Cardiac fibroblast (primary cell): ENCODE measurements around the gene RAB20.
"Not testable (repeated sequence)": the region's sequence is repeated elsewhere in the genome, so short reads cannot be mapped to it uniquely, and the experiment has no call there.

ENCODE experiments used
- DNase-seq, 2 donors: peaks; one replicate each; pipeline versions ENCODE4 v3.0.0 to v3.0.0-alpha.2; 2010; ENCODE audit warnings: low read depth in 2 of 2
- H3K4me3 ChIP-seq, 2 donors: replicated peaks in 1 of 2; 1 replicate in 1 of 2; 2 replicates in 1 of 2; pipeline ENCODE4 v1.5.1; 2011; ENCODE audit warnings: low read depth in 2 of 2, low read length in 2 of 2, mild to moderate bottlenecking in 2 of 2, moderate library complexity in 1 of 2
- TF ChIP-seq, protein P1 (sequence below): IDR thresholded peaks from one replicate; pipeline ENCODE4 v1.5.1; 2011; ENCODE audit warnings: low read depth, mild to moderate bottlenecking, low read length, inconsistent platforms

Gene RAB20

DNA sequence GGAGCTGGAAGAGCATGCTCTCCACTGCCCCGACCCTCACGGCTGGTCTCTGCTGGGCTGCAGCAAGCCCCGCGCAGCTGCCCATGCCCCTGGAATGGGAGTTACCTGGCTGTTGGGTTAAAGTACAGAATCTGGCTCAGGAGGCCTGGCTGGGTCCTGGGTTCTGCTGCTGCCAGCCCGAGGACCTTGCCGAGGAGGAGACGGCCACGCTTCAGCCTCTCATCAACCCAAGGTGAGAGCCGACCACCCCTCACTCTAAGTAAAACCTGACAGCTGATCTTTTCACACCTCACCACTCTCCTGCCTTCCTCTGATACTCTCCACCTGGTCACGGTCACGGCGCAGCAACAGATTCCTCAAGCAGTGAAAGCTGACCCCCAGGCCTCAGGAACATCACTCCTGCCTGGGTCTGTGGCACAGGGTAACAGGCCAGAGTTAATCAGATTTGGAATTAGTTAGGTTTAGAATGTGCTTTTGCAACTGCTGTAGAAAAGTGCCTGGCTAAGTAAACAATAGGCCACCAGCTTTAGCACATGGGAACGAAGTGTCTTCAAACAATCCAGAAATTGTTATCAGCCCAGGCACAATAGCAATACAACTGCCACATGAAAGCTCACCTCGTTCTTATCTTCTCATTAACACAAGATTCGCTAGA lies 20.5 kb downstream of the RAB20 start:
- DNase-seq = no peak
- TF ChIP-seq, protein P1, sequence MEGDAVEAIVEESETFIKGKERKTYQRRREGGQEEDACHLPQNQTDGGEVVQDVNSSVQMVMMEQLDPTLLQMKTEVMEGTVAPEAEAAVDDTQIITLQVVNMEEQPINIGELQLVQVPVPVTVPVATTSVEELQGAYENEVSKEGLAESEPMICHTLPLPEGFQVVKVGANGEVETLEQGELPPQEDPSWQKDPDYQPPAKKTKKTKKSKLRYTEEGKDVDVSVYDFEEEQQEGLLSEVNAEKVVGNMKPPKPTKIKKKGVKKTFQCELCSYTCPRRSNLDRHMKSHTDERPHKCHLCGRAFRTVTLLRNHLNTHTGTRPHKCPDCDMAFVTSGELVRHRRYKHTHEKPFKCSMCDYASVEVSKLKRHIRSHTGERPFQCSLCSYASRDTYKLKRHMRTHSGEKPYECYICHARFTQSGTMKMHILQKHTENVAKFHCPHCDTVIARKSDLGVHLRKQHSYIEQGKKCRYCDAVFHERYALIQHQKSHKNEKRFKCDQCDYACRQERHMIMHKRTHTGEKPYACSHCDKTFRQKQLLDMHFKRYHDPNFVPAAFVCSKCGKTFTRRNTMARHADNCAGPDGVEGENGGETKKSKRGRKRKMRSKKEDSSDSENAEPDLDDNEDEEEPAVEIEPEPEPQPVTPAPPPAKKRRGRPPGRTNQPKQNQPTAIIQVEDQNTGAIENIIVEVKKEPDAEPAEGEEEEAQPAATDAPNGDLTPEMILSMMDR = no peak

GRCh38 chr13:110539894-110540293 lies 21.6 kb downstream of the RAB20 start:
- H3K4me3 ChIP-seq = no peak overlapping the region
- TF ChIP-seq, protein P1 = no peak
- DNase-seq = no peak

More for the DNA sequence above, 20.5 kb downstream of the RAB20 start:
- no peak overlapping the region for H3K4me3 ChIP-seq

DNA sequence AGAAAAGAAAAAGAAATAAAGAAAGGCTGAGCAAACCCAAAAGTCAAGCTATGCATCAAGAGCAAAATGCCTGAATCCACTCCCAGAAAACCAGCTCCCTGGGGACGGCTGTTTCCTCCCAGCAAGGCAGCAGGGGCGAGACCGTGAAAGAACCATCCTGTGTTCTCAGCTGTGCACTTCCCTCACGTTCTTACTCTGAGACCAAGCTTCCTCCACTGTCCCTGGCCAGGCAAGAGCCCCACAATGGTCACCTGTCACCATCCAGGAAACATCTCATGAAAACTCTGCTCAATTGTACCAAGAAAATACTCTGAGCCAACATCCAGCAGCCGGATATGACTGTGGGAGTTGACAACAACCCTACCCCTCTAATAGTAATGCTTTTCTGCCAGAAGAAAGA lies 22.9 kb downstream of the RAB20 start:
- TF ChIP-seq, protein P1 = no peak
- no peak overlapping the region for H3K4me3 ChIP-seq
- DNase-seq = peak; percentile 57 to 77

DNA sequence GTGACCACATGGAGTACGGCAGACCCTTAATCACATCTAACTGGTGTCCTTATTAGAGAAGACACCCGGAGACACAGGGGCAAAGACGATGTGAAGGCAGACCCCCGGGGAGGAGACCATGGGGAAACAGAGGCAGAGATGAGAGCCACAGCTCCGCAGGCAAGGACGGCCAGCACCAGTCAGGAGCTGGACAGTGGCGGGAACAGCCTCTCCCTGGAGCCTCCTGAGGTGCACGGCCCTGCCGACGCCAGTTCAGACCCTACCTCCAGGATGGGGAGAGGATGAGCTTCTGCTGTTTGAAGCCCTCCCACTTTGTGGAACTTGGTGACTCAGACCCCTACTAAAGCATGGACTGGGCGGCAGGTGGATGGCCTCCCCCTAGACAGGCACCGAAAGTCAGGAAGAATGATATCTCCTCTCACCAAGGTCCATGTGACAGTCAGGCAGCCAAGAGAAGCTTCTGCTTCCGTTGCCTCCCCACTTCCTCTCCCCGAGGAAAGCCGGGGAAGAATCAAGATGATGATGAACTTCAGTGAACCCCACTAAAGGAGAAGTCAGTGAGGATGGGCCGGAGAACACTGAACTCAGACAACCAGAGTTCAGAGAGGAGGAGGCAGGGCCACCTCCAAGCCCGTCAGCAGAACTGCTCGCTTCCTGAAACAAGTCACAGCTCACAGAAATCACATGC lies 25.4 kb downstream of the RAB20 start:
- no peak for DNase-seq
- TF ChIP-seq, protein P1 = no peak
- no peak overlapping the region for H3K4me3 ChIP-seq

DNA sequence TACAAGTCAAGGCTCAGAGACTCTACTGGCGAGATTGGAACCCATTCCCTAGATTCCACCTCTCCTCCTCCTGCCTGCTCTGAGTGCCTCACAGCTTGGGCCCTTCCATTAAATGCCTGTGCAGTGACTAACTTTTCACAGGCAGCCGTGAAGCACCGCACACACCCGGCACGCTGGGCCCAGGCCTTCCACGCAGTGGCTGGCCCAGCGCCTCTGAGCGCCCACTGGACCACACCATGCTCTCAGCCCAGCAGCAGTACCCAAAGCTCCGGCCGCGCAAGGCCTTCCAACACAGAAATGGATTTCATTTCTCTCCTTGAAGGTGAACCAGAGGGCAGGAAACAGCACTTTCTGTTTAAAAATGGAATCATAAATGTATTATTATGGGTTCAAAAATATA lies 26.0 kb downstream of the RAB20 start:
- no peak for DNase-seq
- TF ChIP-seq, protein P1 = no peak
- no peak overlapping the region for H3K4me3 ChIP-seq

- H3K4me3 ChIP-seq = no peak overlapping the region
- no peak for DNase-seq
- TF ChIP-seq, protein P1 = no peak
Measured at GRCh38 chr13:110533771-110534670, 27.5 kb downstream of the RAB20 start.

DNA sequence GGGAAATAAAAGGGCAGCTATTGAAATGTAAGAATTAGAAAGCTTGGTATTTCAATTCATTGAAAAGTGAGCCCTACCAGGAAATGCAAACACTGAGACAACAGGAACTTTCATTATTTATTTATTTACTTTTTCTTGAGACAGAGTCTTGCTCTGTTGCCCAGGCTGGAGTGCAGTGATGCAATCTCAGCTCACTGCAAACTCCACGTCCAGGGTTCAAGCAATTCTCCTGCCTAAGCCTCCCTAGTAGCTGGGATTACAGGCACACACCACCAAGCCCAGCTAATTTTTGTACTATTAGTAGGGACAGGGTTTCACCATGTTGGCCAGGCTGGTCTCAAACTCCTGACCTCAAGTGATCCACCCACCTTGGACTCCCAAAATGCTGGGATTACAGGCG lies 29.3 kb downstream of the RAB20 start:
- H3K4me3 ChIP-seq, DNase-seq: not testable (repeated sequence)
